ENCODE data around the gene CAPN3. TPM values are rescaled to one million over a fixed set of nuclear protein-coding genes. Genes with fewer than 3 reads are reported as not detected.

Gene CAPN3
- total RNA-seq, 4 donors from 2014 or later, result 0.79 to 16.2 (median 3.9) TPM

GRCh38 chr15:42359985-42360384 is 684 bp downstream of the CAPN3 start:
- no peak for ATAC-seq
- no peaks in the 10 kb centered on the region for H3K27me3 ChIP-seq
- no peak overlapping the region for H3K4me3 ChIP-seq
- TF ChIP-seq POLR2A (IDR thresholded peaks at IDR 0.05) (no peak), EP300 (IDR thresholded peaks at IDR 0.05) (no peak), CTCF (IDR thresholded peaks at IDR 0.05) (no peak), POLR2AphosphoS5 (IDR thresholded peaks at IDR 0.05) (no peak)
- no peaks in the 10 kb centered on the region for H3K4me1 ChIP-seq
- H3K9me3 ChIP-seq, result no peaks in the 10 kb centered on the region
- peaks cover 0 to 43% of the 10 kb centered on the region in 2 donors for H3K36me3 ChIP-seq
- H3K27ac ChIP-seq, result no peak overlapping the region
- WGBS, 2 donors (ENCODE audit: low coverage in 1 of 2), result 63 to 82% methylated on average over 3 to 6 of the region's 7 CpGs

- WGBS, 2 donors (ENCODE audit: low coverage in 1 of 2), result 86% methylated on average over 5 of the region's 5 CpGs; no CpG with 5 or more reads in 1 of the 2 donors
- peaks cover 0 to 37% of the 10 kb centered on the region in 2 donors for H3K36me3 ChIP-seq
Measured at GRCh38 chr15:42360535-42361112, 1.3 kb downstream of the CAPN3 start.

GRCh38 chr15:42363487-42363886 is 4.2 kb downstream of the CAPN3 start:
- ATAC-seq, result no peak
- 88% methylated on average over 3 of the region's 3 CpGs; no CpG with 5 or more reads in 1 of the 2 donors for WGBS, 2 donors (ENCODE audit: low coverage in 1 of 2)

More at GRCh38 chr15:42360535-42361112, 1.3 kb downstream of the CAPN3 start:
- no peak for ATAC-seq
- no peak overlapping the region for H3K27ac ChIP-seq
- H3K9me3 ChIP-seq, result no peaks in the 10 kb centered on the region
- H3K27me3 ChIP-seq, result no peaks in the 10 kb centered on the region
- TF ChIP-seq EP300 (IDR thresholded peaks at IDR 0.05), result no peak
- TF ChIP-seq CTCF (IDR thresholded peaks at IDR 0.05), result no peak
- no peak for TF ChIP-seq POLR2A (IDR thresholded peaks at IDR 0.05)
- no peak for TF ChIP-seq POLR2AphosphoS5 (IDR thresholded peaks at IDR 0.05)
- no peak overlapping the region for H3K4me3 ChIP-seq
- H3K4me1 ChIP-seq, result no peaks in the 10 kb centered on the region

GRCh38 chr15:42363942-42364341 is 4.6 kb downstream of the CAPN3 start:
- no peak for TF ChIP-seq POLR2AphosphoS5 (IDR thresholded peaks at IDR 0.05)
- no peak for TF ChIP-seq EP300 (IDR thresholded peaks at IDR 0.05)
- TF ChIP-seq CTCF (IDR thresholded peaks at IDR 0.05), result no peak
- TF ChIP-seq POLR2A (IDR thresholded peaks at IDR 0.05), result no peak
- Histone ChIP-seq H3K27me3 (no peaks in the 10 kb centered on the region), H3K36me3 (peaks cover 0 to 11% of the 10 kb centered on the region in 2 donors), H3K4me1 (no peaks in the 10 kb centered on the region), H3K9me3 (no peaks in the 10 kb centered on the region), H3K27ac (no peak overlapping the region), H3K4me3 (no peak overlapping the region)
- no peak for ATAC-seq

More at GRCh38 chr15:42363487-42363886, 4.2 kb downstream of the CAPN3 start:
- no peak overlapping the region for H3K27ac ChIP-seq
- H3K36me3 ChIP-seq, result peaks cover 0 to 12% of the 10 kb centered on the region in 2 donors
- TF ChIP-seq POLR2A (IDR thresholded peaks at IDR 0.05), result no peak
- H3K9me3 ChIP-seq, result no peaks in the 10 kb centered on the region
- no peaks in the 10 kb centered on the region for H3K4me1 ChIP-seq
- no peak overlapping the region for H3K4me3 ChIP-seq
- H3K27me3 ChIP-seq, result no peaks in the 10 kb centered on the region

- no peaks in the 10 kb centered on the region for H3K27me3 ChIP-seq
- no peaks in the 10 kb centered on the region for H3K9me3 ChIP-seq
- H3K36me3 ChIP-seq, result peaks cover 0 to 6% of the 10 kb centered on the region in 2 donors
- TF ChIP-seq EP300 (IDR thresholded peaks at IDR 0.05) (no peak), POLR2AphosphoS5 (IDR thresholded peaks at IDR 0.05) (no peak), POLR2A (IDR thresholded peaks at IDR 0.05) (no peak), CTCF (IDR thresholded peaks at IDR 0.05) (no peak)
- no peaks in the 10 kb centered on the region for H3K4me1 ChIP-seq
- no peak for ATAC-seq
- 14% methylated on average over 1 of the region's 1 CpG; no CpG with 5 or more reads in 1 of the 2 donors for WGBS, 2 donors (ENCODE audit: low coverage in 1 of 2)
- H3K27ac ChIP-seq, result no peak overlapping the region
- no peak overlapping the region for H3K4me3 ChIP-seq
Measured at GRCh38 chr15:42364529-42364928, 5.2 kb downstream of the CAPN3 start.
